Esophagus muscularis mucosa (tissue), 3 donors: Measurements from ENCODE around the gene ATRNL1.

ENCODE experiments used
- CTCF ChIP-seq, 3 experiments: fragments of 200-600 bp in 2 of 3; fragments of 450-650 bp in 1 of 3; sonication (generic) in 2 of 3; IDR thresholded peaks; one replicate each; pipeline ENCODE4 v1.5.1; 2017 to 2019; ENCODE audit warnings: antibody characterized with exemption in 3 of 3, mild to moderate bottlenecking in 2 of 3, moderate library complexity in 1 of 3
- POLR2A ChIP-seq: fragments of 450-650 bp; IDR thresholded peaks from one replicate; pipeline ENCODE4 v1.6.1; 2017; ENCODE audit warnings: antibody characterized with exemption, moderate library complexity, mild to moderate bottlenecking, low read depth

- no peak for TF ChIP-seq CTCF (IDR thresholded peaks at IDR 0.05)
- no peak for TF ChIP-seq POLR2A
Observed at GRCh38 chr10:115043719-115044118, 49.4 kb upstream of the ATRNL1 start.
